HG03439 (cell line): ENCODE results near the gene PPP1R3E.
"Not testable (repeated sequence)": the region's sequence is repeated elsewhere in the genome, so short reads cannot be mapped to it uniquely, and the experiment has no call there.

Source experiments
- ATAC-seq: cut with Tn5 transposase; IDR thresholded peaks from one replicate; pipeline ENCODE4 v1.9.1; 2021; ENCODE audit warnings: mild to moderate bottlenecking, moderate library complexity; ENCODE audit not compliant: unreplicated experiment

PPP1R3E gene

DNA sequence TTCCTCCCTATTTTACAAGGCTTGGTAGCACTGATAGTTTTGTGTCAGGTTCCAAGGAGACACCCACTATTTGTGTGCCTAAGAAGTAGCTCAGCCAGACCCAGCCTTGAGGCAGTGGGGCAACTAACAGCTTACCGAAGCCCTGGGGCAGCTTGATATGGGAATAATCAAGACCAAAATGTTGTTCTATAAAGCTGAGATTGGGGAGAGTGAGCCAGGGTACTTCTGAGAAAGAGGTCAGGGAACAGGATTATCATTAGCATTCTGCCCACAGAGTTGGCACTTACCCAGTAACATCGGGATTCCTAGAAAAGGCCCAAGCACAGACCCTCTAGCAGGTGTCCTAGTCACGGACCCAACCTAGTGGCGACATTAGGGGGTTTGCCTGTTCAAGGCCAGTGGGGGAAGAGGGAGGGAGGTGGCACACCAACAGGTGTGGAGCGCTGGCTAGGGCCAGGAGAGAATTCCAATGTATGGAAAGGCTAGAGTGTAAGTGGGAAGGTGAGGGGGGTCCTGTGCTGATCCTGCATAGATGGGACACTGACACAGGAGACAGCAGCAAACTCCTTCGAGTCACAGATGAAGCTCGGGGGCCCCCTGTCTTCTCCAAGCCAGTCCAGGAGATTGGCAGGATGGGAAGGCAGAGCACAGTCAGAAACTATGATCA, 4.9 kb downstream of the PPP1R3E start:
- ATAC-seq, result no peak

DNA sequence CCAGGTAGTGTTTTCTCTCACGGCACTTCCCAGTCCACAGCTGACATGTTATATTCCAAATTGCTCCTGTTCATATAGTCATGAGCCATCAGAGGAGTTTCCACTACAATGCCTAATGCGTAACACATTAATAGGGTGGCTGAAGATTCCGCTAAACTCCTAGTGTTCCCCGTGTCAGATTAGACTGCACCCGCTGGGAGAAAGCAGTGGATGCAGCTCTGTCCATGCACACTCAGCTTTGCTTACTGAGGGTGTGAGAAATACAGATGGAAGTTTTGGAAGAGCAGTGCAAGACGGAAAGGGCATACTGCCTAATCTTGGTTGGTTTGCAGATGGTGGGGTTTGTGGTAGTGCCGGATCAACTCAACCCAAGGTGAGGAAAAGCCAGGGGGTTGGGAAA, 5.6 kb downstream of the PPP1R3E start:
- ATAC-seq, result no peak

DNA sequence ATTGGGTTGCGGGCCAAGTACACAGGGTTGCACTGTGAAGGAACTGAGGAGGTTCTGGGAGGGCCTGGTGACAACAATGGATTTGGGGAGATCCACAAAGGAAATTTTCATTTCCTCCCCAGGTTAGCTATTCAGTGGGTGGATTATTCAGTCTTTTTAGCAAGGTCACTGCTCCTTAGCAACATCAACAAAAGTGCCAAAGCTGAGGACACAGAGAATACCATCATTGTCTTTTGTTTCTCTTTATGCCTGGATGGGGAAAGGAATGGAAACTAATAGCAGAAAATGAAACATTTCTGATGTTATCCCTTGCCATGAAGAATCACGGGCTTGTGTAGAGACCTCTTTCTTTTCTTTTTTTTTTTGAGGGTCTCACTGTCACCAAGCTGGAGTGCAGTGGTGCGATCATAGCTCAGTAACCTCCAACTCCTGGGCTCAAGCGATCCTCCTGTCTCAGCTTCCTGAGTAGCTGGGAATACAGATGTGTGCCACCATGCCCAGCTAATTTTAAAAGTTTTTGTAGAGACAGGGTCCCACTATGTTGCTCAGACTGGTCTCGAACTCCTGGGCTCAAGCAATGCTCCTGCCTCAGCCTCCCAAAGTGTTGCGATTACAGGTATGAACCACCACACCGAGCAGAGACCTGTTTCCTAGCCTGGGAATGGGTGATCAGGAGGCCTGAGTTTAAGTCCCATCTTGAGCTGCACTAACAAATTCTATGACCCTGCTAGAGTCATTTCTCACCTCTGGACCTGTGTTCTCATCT, 6.5 kb downstream of the PPP1R3E start:
- ATAC-seq, result no peak

DNA sequence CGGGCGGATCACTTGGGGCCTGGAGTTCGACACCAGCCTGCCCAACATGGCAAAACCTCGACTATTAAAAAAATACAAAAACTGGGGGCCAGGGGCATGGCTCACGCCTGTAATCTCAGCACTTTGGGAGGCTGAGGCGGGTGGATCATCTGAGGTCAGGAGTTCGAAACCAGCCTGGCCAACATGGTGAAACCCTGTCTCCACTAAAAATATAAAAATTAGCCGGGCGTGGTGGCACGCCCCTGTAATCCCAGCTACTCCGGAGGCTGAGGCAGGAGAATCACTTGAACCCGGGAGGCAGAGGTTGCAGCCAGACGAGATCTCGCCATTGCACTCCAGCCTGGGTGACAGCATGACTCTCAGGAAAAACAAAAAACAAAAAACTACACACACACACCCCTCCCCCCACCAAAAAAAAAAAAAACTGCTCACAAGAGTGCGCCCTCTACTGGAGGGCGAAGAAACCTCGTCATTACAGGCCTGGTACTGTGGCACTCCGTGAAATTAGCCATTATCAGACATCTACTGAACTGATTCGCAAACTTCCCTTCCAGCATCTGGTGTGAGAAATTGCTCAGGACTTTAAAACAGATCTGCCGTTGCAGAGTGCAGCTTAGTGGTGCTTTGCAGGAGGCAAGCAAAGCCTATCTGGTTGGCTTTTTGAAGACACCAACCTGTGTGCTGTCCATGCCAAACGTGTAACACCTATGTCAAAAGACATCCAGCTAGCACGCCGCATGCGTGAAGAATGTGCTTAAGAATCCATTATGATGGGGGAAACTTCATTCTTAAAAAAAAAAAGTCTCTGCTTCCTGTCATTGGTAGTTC, 7.7 kb downstream of the PPP1R3E start:
- ATAC-seq, result no peak

DNA sequence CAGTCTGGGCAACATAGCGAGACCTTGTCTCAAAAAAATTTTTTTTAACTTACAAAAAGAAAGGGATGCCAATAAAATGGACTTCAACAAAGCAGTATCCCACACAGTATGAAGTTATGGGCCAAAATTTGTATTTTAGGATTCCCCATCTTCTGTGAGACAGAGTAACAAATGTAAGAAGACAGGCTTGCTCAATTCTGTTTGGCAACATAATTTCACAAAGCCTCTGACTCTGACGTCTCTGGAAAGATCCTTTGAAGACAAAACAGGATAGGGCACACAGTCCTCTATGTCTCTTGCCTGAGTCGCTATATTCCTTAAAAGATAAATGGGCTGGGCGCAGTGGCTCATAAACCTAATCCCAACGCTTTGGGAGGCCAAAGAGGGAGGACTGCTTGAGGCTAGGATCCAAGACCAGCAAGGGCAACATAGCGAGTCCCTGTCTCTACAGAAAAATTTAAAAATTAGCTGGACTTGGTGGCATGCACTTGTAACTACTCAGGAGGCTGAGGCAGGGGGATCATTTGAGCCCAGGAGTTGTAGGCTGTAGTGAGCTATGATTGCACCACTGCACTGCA, 15.7 kb downstream of the PPP1R3E start:
- no peak for ATAC-seq

DNA sequence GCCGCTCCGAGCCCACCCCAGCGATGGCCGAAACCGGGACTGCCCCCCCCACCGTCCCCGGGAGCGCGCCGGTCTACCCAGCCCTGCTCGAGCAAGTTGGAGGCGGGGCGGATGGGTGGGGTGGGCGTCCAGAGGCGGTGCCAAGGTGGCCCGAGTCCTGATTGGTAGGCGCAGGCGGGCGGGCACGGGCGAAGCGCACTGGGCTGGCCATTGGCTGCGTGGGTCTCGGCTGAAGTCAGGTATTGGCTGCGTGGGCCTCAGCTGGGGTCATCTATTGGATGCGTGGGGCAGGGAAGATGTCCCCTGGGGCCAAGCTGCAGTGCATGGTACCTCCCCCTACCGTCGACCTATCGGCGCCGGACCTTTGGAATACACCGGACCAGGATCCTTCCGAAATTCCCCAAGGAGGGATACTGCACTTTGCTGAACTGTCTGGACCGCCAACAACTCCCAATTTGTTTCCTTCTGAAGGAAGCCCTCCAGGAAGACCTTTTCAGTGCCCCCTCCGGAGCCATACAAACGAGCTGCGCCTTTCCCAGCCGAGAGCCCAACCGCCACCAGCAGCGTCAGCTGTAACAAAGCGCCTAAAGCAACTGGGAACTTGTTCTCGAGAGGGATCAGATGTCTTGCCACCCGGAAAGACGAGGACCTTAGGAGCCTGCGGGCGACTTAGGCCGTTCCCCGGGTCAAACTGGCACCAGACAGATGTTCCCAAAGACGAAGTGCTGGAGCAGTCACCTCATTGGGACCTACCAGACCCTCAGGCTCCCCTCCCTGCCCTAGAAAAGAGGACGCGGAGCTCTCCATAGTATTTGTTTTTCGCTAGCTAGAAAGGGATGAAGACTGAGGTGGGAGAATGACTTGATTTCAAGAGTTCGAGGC, 16.4 kb downstream of the PPP1R3E start, which contains the start of gene HOMEZ:
Gene HOMEZ, minus strand, starts transcription at position 113 of the 882 bp plus-strand sequence. CDS start 180 bp downstream, outside the sequence.
- ATAC-seq, result peak; percentile 97

DNA sequence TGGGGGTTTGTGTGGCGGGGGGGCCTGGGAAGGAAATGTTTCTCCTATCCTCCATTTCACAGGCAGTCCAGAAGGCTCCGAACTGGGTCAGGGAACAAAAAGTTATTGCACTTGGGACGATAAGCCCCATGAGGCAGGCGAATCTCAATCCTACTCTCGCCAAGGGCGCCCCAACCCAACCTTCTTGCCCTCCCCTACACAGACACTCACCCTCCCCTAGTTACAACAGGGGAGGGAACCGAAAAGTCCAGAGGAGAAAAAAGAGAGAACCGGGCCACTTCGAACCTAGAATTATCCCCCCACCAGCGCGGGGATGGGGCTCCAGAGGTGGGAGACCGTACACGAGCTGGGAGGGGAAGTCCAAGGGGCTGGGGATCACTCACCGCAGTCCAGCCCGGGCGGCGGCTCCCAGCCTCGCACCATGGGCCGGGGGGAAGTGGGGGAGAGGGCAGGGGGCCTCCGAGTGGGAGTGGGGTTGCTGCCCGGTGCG, 17.1 kb downstream of the PPP1R3E start:
- peak; percentile 19 for ATAC-seq

DNA sequence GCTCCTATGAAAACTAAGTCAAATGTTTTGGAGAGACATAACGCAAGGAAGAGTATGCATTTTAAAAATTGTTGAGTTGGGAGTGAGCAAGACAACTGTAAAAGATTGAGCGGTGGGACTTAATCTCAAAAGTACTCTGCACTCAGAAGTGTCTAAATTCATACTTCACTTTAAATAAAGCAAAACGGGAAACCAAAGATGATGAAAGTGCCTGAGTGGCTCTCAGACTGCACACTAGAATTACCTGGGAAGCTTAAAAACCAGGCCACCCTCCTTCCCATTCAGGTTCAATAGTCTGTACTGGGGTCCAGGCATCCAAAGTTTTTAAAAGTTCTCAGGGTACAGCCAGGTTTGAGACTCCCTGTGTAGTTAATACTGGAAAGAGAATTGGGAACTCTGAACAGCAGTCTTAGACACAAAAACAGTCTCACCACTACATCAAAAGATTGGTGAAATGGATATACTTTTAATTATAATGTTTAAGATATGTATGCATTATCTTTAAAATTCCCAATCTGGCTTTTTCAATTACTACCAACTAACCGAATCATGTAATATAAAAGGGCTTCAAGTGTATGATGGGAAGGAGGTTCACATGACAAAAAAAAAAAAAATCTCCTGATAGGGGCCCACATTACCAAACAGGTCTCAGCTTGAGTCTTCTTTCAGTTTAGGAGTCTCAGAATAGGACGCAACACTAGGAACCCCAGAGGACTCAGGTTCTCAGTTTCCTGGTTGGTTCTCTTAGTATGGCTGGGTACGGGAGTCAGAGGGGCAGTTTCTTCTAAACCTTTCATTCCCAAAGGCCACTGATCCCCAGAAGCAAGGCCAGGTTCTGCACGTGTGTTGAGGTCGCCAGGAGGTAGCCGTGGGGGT, 17.8 kb downstream of the PPP1R3E start:
- no peak for ATAC-seq

DNA sequence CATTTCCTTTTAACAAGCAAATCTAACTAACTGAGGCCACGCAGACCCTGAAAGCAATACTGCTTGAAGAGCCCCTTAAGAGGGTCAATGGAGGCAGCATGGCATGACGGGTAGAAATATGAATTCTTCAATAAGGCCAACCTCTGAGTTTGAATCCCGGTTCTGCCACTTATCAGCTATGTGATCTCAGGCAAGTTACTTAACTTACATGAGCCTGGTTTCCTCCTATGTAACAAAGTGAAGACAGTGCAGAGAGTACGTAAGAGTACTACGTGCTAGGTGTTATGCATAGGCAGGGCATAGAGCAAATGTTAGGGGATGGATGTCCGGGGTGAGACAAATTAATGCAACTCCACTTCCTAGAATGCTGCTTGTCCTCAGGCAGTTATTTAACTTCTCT, 21.4 kb downstream of the PPP1R3E start:
- no peak for ATAC-seq

DNA sequence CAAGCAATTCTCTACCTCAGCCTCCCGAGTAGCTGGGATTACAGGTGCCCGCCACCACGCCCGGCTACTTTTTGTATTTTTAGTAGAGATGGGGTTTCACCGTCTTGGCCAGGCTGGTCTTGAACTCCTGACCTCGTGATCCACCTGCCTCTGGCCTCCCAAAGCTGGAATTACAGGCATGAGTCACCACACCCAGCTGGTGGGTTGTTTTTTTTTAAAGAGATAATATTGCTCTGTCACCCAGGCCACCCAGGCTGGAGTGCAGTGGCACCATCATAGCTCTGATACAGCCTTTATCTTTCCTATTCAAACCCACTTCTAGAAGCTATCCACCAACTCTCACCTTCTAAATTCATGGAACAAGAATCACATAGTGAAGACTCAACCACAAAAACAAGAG, 24.7 kb downstream of the PPP1R3E start:
- ATAC-seq, result not testable (repeated sequence)

DNA sequence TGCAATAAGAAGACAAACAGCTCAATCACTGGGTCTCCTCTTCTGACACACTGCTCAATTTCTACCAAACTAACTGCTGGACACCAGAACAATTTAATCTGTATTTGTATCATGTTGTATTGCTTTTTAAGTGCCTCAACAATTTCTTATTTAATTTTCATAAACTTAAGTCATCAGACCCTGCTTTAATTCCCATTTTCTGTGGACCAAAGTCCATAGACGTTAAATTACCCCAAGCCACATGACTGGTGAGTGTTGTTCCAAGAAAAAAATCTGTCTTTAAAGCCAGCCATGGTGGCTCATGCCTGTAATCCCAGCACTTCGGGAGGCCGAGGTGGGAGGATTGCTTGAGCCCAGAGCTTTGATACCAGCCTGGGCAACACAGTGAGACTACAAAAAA, 25.5 kb downstream of the PPP1R3E start:
- ATAC-seq, result no peak

DNA sequence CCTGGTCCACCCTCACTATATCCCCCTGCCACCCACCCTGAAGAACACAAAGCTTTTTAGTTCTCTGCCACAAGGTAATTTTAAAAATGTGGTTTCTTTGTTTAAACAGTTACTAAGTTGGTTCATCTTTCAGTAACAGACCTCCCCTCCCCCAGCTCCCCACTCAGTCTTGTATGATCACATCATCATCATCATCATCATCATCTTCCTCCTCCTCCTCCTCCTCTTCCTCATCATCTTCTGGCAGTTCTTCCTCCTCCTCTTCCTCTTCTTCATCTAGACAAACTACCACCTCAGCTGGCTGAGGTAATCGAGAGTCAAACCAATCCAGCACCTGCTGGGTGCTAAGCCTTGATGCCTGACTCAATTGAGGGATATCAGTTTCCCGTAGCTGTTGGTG, 27.2 kb downstream of the PPP1R3E start:
- ATAC-seq, result no peak

DNA sequence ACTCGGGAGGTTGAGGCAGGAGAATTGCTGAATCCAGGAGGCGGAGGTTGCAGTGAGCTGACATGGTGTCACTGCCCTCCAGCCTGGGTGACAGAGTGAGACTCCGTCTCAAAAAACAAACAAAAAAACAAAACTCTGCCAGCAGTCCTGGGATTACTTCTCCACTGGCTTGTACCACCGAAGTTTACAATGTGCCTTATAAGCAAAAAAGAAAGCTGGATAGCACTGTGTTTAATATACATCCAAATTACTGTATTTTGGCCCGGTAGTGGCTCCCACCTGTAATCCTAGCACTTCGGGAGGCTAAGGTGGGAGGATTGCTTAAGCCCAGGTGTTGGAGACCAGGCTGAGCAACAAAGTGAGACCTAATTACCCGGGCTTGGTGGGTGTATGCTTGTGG, 33.5 kb downstream of the PPP1R3E start:
- no peak for ATAC-seq

DNA sequence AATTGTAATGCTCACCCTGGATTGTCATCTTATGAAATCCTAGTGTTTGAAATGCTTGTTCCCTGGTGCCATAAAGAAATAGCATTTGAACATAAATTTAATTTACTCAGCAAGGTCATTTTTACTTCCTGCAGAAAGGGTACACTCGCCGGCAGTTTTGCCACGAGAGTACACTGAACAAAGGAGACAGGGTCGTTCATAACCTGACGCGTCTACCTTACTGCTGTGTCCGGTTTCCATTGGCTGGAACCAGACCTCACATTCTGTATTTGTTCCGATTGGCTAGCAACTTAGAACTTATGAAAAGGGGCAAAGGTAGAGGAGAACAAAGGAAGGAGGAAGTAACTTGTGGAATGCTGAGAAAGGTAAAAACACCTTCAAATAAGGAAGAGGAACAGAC, 41.8 kb downstream of the PPP1R3E start:
- not testable (repeated sequence) for ATAC-seq

DNA sequence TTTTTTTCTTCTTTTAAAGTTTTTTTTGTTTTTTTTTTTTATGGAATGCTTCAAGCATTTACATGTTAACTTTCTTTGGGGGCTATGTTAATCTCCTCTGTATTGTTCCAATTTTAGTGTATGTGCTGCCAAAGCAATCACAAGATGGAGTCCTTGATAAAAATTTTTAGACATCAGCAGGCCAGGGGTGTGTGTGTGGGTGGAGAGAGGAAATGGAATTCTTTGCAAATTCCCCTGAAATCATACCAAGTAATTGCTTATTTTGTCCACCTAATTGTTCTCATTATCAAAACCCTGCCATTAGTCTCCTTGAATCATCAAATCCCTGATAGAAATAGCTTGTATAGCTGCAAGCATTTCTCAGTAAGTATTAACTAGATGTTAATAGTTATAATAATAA, 43.2 kb downstream of the PPP1R3E start:
- no peak for ATAC-seq

DNA sequence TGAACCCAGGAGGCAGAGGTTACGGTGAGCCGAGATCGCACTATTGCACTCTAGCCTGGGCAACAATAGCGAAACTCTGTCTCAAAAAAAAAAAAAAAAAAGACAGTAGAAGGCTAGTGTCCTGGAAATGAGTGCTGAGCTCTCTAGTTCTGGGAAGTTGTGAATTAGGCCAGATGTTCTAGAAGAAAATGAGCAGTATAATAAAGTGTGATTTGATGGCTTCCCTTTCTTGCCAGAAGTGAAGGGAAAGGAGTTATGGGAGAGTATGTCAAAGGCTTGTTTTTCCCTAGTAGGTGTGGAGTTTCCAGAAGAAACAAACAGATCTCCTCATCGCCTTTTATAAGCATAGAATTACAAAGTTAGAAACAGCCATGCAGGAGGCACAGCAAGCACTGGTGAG, 44.4 kb downstream of the PPP1R3E start:
- ATAC-seq, result no peak

DNA sequence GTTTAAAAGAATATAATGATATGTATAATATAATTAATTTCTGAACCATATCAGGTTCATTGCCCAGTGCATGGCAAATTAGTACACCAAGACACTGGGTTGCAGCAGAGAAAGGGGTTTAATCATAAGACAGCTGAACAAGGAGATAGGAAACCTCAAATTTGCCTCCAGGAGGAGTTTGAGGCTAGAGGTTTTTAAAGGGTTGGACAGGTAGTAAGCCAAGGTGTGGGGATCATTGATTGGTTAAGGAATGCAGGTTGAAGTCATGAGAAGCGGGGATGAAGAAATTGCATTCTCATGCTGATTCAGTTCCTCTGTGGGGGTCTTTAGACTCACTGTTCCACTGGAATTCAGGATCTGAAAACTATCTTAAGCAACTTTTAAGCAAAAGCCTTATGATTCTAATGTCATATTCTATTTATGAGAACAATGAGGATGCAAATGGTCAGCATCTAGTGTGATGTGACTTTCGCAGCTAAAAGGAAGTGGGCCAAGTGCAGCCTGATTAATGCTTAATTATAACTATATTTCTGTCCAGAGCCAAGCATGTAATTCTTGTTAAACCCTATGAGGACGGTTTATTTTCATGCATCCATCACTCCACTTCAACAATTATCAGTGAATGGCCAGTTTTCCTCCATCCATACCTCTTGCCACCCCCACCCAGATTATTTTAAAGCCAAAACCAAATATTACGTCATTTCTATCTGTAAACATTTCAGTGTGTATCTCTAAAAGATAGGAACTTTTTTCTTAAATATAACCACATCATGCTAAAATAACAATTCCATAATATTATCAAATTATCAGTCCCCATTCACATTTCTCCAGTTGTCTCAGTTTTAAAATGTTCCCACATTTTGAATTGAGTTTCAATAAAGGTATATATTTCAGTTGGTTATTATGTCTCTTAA, 50.0 kb downstream of the PPP1R3E start:
- no peak for ATAC-seq

DNA sequence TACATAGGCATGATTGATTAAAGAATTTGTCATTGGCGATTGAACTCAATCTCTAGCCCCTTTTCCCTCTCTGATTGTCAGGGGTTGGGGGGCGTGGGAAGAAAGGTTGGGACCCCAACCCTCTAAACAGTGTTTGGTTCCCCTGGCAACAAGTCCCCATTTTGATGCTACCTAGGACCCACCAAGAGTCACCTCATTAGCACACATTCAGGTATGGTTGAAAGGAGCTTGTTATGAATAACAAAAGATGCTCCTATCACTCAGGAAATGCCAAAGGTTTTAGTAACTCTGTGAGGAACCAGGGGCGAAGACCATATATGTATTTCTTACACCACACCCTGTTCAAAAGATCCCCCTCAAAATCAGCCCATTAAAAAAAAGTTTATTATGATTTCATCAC, 50.7 kb downstream of the PPP1R3E start:
- ATAC-seq, result no peak
